GM12878 (cell line): ENCODE data around the gene SDHAF1. TPM values are rescaled to one million over a fixed set of nuclear protein-coding genes. Genes with fewer than 3 reads are reported as not detected.

ENCODE experiments used
- ATAC-seq: fragments of 200-7000 bp; cut with Tn5 transposase; 3 replicates; pipeline ENCODE4 v1.9.1; 2020; ENCODE audit warnings: mild to moderate bottlenecking, moderate library complexity
- BruUV-seq: library from RNA; stranded (reverse); fragments of 400-500 nt; replicated peaks from 2 replicates; lab custom pipeline; 2021; lab: Mats Ljungman, UMichigan
- CTCF ChIA-PET: fragments of 300-600 bp; sonication (Branson Sonifier 250); formaldehyde crosslinking; extraction: SDS; loops from one replicate; lab custom pipeline; 2021; ENCODE audit warnings: inconsistent platforms; lab: Yijun Ruan, JAX
- POLR2A ChIA-PET: fragments of 350-600 bp; formaldehyde crosslinking; extraction: SDS; loops from one replicate; lab custom pipeline; 2021; ENCODE audit warnings: inconsistent platforms; lab: Charles Lee
- RAD21 ChIA-PET: fragments of 300-600 bp; sonication (Branson Sonifier 250); formaldehyde crosslinking; loops from one replicate; lab custom pipeline; 2023; ENCODE audit warnings: antibody characterized with exemption; ENCODE audit not compliant: unreplicated experiment; lab: Charles Lee
- SMC1A ChIA-PET: fragments of 300-600 bp; sonication (Branson Sonifier 250); formaldehyde crosslinking; loops from one replicate; lab custom pipeline; 2023; ENCODE audit not compliant: unreplicated experiment, uncharacterized antibody; lab: Charles Lee
- DNase-seq: peaks from one replicate; pipeline ENCODE4 v3.0.0-alpha.2; 2011; ENCODE audit warnings: low read depth, low spot score
- FAIRE-seq: peaks from 3 replicates; lab custom pipeline; 2011; peaks lifted over from hg19 to GRCh38; lab: Jason Lieb, UNC
- H2AFZ ChIP-seq: 2 replicates; pipeline ENCODE4 v1.6.0; 2011; ENCODE audit warnings: low read depth, low read length, control low read depth; ENCODE audit not compliant: control insufficient read depth
- H3K27ac ChIP-seq: 2 replicates; pipeline ENCODE4 v1.5.1; 2011; ENCODE audit warnings: control low read depth; ENCODE audit not compliant: control insufficient read depth, insufficient read depth
- H3K27me3 ChIP-seq, 2 experiments: replicated peaks in 1 of 2; 2 replicates each; pipeline versions ENCODE4 v1.6.0 to v1.6.1; 2011; ENCODE audit warnings: low read length in 1 of 2; ENCODE audit not compliant: control insufficient read depth in 2 of 2, insufficient read depth in 2 of 2
- H3K36me3 ChIP-seq, 2 experiments: 2 replicates each; pipeline ENCODE4 v1.5.1; 2011; ENCODE audit warnings: low read length in 1 of 2; ENCODE audit not compliant: control insufficient read depth in 2 of 2, insufficient read depth in 2 of 2
- H3K4me1 ChIP-seq: 2 replicates; pipeline ENCODE4 v1.6.1; 2011; ENCODE audit warnings: mild to moderate bottlenecking, low read length, moderate library complexity, mixed read lengths; ENCODE audit not compliant: control insufficient read depth, insufficient read depth
- H3K4me2 ChIP-seq: 2 replicates; pipeline ENCODE4 v1.6.0; 2011; ENCODE audit warnings: control low read depth; ENCODE audit not compliant: control insufficient read depth, insufficient read depth
- H3K4me3 ChIP-seq: fragments of 200-600 bp; sonication (generic); 2 replicates; pipeline ENCODE4 v1.5.1; 2016
- H3K79me2 ChIP-seq: 2 replicates; pipeline ENCODE4 v1.6.0; 2011; ENCODE audit warnings: low read length; ENCODE audit not compliant: control insufficient read depth, insufficient read depth
- H3K9ac ChIP-seq: 2 replicates; pipeline ENCODE4 v1.8.0; 2011; ENCODE audit warnings: low read length, control low read depth, mixed read lengths; ENCODE audit not compliant: control insufficient read depth, insufficient read depth
- H3K9me3 ChIP-seq: replicated peaks from 3 replicates; pipeline ENCODE4 v1.5.1; 2011; ENCODE audit warnings: mild to moderate bottlenecking, low read length; ENCODE audit not compliant: control insufficient read depth, insufficient read depth
- H4K20me1 ChIP-seq: 2 replicates; pipeline ENCODE4 v1.6.0; 2011; ENCODE audit not compliant: control insufficient read depth, insufficient read depth
- FOXK2 ChIP-seq: fragments of 450-650 bp; IDR thresholded peaks from 2 replicates; pipeline ENCODE4 v1.6.1; 2017; ENCODE audit warnings: mild to moderate bottlenecking, moderate library complexity
- MTA3 ChIP-seq: IDR thresholded peaks from 2 replicates; pipeline ENCODE4 v1.6.1; 2012; ENCODE audit warnings: low read length, inconsistent platforms, borderline replicate concordance
- NR2C1 ChIP-seq: fragments of 450-650 bp; IDR thresholded peaks from 2 replicates; pipeline ENCODE4 v1.6.1; 2017; ENCODE audit warnings: antibody characterized with exemption, mild to moderate bottlenecking, moderate library complexity
- WGBS: methylation state at CpG from one replicate; pipeline ENCODE4 v1.1.6; 2016; ENCODE audit warnings: low lambda C conversion rate; ENCODE audit not compliant: insufficient replicate concordance, insufficient coverage; ENCODE audit errors: missing lambda C conversion rate; 5-methylcytosine and 5-hydroxymethylcytosine counted together
- in situ Hi-C: fragments of 300-500 bp; cut with MboI; formaldehyde crosslinking; loops from 9 replicates; pipeline ENCODE4 v1.14.3; 2018; ENCODE audit warnings: mixed read lengths
- intact Hi-C: fragments of 100-400 bp; cut with micrococcal nuclease; formaldehyde crosslinking; loops from one replicate; pipeline ENCODE4 v1.14.2; 2022; ENCODE audit not compliant: unreplicated experiment
- polyA plus RNA-seq, 11 experiments: library from polyadenylated mRNA; depleted of rRNA in 4 of 11; unstranded in 6 of 11; stranded (reverse) in 5 of 11; fragments of >200 nt; fragmentation: Nextera tagmentation in 4 of 11; fragmentation: Illumina TruSeq in 1 of 11; extraction: Ambion mirVana in 4 of 11; extraction: Trizol in 1 of 11; gene quantifications; 1 replicate in 1 of 11; 2 replicates in 10 of 11; pipeline versions ENCODE4 v1.2.1 to v1.2.3, GENCODE V29; 2011 to 2016; ENCODE audit warnings: inconsistent platforms in 2 of 11, missing spikeins in 2 of 11, low read depth in 1 of 11
- total RNA-seq, 4 experiments: library from RNA; depleted of rRNA in 3 of 4; stranded (reverse); fragments of >200 nt in 3 of 4; fragmentation: Illumina TruSeq in 1 of 4; extraction: Trizol in 1 of 4; gene quantifications; 2 replicates each; pipeline versions ENCODE4 v1.2.1 to v1.2.3, GENCODE V29; 2013 to 2021
- TF ChIP-seq, protein P1 (sequence below): fragments of 450-650 bp; formaldehyde crosslinking; IDR thresholded peaks from 2 replicates; pipeline ENCODE4 v1.4.0; 2020; ENCODE audit warnings: mild to moderate bottlenecking, moderate library complexity
- TF ChIP-seq, protein P2 (sequence below): fragments of 450-650 bp; IDR thresholded peaks from 2 replicates; pipeline ENCODE4 v1.6.1; 2016; ENCODE audit warnings: mild to moderate bottlenecking, moderate library complexity, borderline replicate concordance
- TF ChIP-seq, protein P3 (sequence below), 3 experiments: IDR thresholded peaks in 2 of 3; conservative IDR thresholded peaks in 1 of 3; 2 replicates each; pipeline ENCODE4 v1.5.1; 2011; ENCODE audit warnings: low read depth in 3 of 3, low read length in 3 of 3, mild to moderate bottlenecking in 3 of 3, control low read depth in 2 of 3, moderate library complexity in 2 of 3, inconsistent platforms in 1 of 3, mixed read lengths in 1 of 3; ENCODE audit not compliant: control insufficient read depth in 2 of 3, insufficient read depth in 1 of 3; ENCODE audit errors: extremely low read depth in 1 of 3
- TF ChIP-seq, protein P4 (sequence below): IDR thresholded peaks from 2 replicates; pipeline ENCODE4 v1.6.1; 2012; ENCODE audit warnings: low read depth, low read length, improper control_type of control experiment

SDHAF1 gene
- total and polyA plus RNA-seq, 10 of the 15 experiments (the other 5 are each of a cell fraction or from before 2014, with no cell fraction given), result 0.74 to 45.6 (median 24.4) TPM

DNA sequence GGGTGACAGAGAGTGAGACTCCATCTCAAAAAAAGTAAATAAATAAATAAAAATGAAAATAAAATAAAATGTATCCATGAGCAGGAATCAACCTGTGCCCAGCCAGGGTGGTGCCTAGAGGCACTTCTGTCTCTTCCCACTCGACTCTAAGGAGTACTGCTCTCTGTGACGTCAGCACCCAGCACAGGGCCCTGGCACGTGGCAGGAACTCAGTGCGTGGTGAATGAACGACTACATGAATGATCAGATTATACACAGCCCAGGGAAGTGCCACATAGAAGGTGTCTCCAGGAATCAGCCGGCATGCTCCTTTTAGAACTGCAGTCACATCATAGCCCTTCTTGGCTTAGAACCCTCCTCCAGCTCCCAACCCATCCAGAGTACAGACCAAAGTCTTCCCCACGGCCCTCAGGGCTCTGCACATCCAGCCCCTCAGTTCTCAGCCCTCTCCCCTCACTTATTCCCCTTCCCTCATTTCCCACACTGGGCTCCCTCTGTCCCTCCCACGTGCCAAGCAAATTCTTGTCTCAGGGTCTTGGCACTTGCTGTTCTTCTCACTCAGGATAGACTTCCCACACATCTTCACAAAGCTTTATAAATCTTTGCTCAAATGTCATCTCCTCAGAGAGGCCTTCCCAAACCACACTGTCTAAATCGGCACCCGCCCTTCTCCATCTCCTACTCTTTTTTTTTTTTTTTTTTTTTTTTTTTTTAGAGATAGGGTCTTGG lies 33.5 kb downstream of the SDHAF1 start (continued):
- TF ChIP-seq, protein P1, sequence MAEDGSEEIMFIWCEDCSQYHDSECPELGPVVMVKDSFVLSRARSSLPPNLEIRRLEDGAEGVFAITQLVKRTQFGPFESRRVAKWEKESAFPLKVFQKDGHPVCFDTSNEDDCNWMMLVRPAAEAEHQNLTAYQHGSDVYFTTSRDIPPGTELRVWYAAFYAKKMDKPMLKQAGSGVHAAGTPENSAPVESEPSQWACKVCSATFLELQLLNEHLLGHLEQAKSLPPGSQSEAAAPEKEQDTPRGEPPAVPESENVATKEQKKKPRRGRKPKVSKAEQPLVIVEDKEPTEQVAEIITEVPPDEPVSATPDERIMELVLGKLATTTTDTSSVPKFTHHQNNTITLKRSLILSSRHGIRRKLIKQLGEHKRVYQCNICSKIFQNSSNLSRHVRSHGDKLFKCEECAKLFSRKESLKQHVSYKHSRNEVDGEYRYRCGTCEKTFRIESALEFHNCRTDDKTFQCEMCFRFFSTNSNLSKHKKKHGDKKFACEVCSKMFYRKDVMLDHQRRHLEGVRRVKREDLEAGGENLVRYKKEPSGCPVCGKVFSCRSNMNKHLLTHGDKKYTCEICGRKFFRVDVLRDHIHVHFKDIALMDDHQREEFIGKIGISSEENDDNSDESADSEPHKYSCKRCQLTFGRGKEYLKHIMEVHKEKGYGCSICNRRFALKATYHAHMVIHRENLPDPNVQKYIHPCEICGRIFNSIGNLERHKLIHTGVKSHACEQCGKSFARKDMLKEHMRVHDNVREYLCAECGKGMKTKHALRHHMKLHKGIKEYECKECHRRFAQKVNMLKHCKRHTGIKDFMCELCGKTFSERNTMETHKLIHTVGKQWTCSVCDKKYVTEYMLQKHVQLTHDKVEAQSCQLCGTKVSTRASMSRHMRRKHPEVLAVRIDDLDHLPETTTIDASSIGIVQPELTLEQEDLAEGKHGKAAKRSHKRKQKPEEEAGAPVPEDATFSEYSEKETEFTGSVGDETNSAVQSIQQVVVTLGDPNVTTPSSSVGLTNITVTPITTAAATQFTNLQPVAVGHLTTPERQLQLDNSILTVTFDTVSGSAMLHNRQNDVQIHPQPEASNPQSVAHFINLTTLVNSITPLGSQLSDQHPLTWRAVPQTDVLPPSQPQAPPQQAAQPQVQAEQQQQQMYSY (CRISPR knock-in tag), result no peak

DNA sequence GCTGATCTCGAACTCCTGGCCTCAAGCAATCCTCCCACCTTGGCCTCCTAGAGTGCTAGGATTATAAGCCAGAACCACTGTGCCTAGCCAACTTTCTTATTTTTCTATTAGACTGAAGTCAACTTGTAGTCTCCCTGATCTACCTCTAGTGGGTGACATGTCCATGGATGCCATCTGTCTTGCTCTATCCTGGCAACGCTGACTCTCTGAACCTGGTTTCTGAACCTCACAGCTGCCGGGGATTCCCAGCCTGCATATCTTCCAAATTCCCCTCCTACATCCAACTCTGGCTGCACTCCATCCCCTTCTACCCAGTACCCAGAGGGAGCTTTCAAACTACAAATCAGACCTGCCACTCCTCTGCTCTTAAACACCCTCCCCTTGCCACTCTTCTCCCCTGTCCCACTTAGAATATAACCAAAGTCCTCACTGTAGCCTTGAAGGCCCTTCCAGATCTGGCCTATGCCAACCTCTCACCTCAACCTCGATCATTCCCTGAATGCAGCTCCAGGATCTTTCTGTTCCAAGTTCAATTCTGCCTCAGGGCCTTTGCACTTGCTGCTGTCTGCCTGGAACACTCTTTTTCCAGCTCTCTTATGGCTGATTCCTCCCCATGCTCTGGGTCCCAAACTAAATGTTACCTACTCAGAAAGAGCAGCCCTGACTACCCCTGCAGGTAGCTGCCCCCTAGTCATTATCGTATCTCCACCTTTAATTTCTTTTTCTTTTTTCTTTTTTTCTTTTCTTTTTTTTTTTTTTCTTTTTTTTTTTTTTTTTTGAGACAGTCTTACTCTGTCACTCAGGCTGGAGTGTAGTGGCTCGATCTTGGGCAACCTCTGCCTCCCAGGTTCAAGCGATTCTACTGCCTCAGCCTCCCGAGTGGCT lies 35.5 kb downstream of the SDHAF1 start:
- Histone ChIP-seq H3K9ac (no peak overlapping the region), H3K9me3 (no peaks in the 10 kb centered on the region), H4K20me1 (no peaks in the 10 kb centered on the region), H3K27me3 (no peaks in the 10 kb centered on the region), H3K36me3 (no peaks in the 10 kb centered on the region; a peak in 2 of 4 replicates), H3K4me3 (no peak overlapping the region), H3K4me2 (no peak overlapping the region), H3K27ac (no peak overlapping the region), H3K4me1 (no peaks in the 10 kb centered on the region), H3K79me2 (no peaks in the 10 kb centered on the region), H2AFZ (no peak overlapping the region)
- ChIA-PET POLR2A (no interaction called here), RAD21 (no interaction called here), CTCF (interaction anchor here (0.6 to 1.2 kb wide), 2 partner anchors 30 to 522 kb away, joined by 3 to 4 read pairs; no protein-coding TSS in a partner anchor), SMC1A (interaction anchor here (0.7 to 1.0 kb wide), 2 partner anchors 32 to 85 kb away, joined by 3 read pairs; partner anchors contain the start of genes POLR2I and TBCB)
- in situ Hi-C loops, result no loop called here
- DNase-seq, result peak; percentile 23
- ATAC-seq, result peak; percentile 74
- BruUV-seq, result no TSS peak
- FAIRE-seq, result peak; percentile 38
- 95% methylated on average over 8 of the region's 8 CpGs for WGBS
- intact Hi-C loops, result no loop called here
- TF ChIP-seq NR2C1, result no peak
- TF ChIP-seq, protein P2, sequence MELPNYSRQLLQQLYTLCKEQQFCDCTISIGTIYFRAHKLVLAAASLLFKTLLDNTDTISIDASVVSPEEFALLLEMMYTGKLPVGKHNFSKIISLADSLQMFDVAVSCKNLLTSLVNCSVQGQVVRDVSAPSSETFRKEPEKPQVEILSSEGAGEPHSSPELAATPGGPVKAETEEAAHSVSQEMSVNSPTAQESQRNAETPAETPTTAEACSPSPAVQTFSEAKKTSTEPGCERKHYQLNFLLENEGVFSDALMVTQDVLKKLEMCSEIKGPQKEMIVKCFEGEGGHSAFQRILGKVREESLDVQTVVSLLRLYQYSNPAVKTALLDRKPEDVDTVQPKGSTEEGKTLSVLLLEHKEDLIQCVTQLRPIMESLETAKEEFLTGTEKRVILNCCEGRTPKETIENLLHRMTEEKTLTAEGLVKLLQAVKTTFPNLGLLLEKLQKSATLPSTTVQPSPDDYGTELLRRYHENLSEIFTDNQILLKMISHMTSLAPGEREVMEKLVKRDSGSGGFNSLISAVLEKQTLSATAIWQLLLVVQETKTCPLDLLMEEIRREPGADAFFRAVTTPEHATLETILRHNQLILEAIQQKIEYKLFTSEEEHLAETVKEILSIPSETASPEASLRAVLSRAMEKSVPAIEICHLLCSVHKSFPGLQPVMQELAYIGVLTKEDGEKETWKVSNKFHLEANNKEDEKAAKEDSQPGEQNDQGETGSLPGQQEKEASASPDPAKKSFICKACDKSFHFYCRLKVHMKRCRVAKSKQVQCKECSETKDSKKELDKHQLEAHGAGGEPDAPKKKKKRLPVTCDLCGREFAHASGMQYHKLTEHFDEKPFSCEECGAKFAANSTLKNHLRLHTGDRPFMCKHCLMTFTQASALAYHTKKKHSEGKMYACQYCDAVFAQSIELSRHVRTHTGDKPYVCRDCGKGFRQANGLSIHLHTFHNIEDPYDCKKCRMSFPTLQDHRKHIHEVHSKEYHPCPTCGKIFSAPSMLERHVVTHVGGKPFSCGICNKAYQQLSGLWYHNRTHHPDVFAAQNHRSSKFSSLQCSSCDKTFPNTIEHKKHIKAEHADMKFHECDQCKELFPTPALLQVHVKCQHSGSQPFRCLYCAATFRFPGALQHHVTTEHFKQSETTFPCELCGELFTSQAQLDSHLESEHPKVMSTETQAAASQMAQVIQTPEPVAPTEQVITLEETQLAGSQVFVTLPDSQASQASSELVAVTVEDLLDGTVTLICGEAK, result no peak
- TF ChIP-seq FOXK2, result no peak
- TF ChIP-seq, protein P3, sequence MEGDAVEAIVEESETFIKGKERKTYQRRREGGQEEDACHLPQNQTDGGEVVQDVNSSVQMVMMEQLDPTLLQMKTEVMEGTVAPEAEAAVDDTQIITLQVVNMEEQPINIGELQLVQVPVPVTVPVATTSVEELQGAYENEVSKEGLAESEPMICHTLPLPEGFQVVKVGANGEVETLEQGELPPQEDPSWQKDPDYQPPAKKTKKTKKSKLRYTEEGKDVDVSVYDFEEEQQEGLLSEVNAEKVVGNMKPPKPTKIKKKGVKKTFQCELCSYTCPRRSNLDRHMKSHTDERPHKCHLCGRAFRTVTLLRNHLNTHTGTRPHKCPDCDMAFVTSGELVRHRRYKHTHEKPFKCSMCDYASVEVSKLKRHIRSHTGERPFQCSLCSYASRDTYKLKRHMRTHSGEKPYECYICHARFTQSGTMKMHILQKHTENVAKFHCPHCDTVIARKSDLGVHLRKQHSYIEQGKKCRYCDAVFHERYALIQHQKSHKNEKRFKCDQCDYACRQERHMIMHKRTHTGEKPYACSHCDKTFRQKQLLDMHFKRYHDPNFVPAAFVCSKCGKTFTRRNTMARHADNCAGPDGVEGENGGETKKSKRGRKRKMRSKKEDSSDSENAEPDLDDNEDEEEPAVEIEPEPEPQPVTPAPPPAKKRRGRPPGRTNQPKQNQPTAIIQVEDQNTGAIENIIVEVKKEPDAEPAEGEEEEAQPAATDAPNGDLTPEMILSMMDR (IDR thresholded peaks at IDR 0.05 in 2 of 3, conservative IDR thresholded peaks at IDR 0.05 in 1 of 3; ENCODE audit: control insufficient read depth in 2 of 3, extremely low read depth in 1 of 3, insufficient read depth in 1 of 3, low read depth in 3 of 3, low read length in 3 of 3), result peak in 1 of 3 experiments; percentile 26; a peak in 1 of 6 replicates
- TF ChIP-seq, protein P4, sequence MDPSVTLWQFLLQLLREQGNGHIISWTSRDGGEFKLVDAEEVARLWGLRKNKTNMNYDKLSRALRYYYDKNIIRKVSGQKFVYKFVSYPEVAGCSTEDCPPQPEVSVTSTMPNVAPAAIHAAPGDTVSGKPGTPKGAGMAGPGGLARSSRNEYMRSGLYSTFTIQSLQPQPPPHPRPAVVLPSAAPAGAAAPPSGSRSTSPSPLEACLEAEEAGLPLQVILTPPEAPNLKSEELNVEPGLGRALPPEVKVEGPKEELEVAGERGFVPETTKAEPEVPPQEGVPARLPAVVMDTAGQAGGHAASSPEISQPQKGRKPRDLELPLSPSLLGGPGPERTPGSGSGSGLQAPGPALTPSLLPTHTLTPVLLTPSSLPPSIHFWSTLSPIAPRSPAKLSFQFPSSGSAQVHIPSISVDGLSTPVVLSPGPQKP, result no peak
- no peak for TF ChIP-seq MTA3
